ENCODE measurements around the gene PPM1D.

DNA sequence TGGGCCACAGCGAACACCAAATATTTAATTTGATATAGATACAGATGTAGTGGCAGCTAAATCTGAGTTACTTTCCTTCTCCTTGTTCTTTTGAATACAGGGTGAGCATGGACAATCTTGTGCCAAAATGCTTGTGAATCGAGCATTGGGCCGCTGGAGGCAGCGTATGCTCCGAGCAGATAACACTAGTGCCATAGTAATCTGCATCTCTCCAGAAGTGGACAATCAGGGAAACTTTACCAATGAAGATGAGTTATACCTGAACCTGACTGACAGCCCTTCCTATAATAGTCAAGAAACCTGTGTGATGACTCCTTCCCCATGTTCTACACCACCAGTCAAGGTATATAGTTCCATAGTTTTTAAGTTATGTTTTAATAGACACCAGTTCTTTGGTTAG lies 56.5 kb downstream of the PPM1D start:
- TF ChIP-seq, protein P1, sequence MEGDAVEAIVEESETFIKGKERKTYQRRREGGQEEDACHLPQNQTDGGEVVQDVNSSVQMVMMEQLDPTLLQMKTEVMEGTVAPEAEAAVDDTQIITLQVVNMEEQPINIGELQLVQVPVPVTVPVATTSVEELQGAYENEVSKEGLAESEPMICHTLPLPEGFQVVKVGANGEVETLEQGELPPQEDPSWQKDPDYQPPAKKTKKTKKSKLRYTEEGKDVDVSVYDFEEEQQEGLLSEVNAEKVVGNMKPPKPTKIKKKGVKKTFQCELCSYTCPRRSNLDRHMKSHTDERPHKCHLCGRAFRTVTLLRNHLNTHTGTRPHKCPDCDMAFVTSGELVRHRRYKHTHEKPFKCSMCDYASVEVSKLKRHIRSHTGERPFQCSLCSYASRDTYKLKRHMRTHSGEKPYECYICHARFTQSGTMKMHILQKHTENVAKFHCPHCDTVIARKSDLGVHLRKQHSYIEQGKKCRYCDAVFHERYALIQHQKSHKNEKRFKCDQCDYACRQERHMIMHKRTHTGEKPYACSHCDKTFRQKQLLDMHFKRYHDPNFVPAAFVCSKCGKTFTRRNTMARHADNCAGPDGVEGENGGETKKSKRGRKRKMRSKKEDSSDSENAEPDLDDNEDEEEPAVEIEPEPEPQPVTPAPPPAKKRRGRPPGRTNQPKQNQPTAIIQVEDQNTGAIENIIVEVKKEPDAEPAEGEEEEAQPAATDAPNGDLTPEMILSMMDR (IDR thresholded peaks at IDR 0.05): no peak
- no peak for TF ChIP-seq RAD21 (IDR thresholded peaks at IDR 0.05; ENCODE audit: low read length)
- TF ChIP-seq POLR2AphosphoS5 (IDR thresholded peaks at IDR 0.05; ENCODE audit: low read depth, low read length): no peak
- TF ChIP-seq, protein P2, sequence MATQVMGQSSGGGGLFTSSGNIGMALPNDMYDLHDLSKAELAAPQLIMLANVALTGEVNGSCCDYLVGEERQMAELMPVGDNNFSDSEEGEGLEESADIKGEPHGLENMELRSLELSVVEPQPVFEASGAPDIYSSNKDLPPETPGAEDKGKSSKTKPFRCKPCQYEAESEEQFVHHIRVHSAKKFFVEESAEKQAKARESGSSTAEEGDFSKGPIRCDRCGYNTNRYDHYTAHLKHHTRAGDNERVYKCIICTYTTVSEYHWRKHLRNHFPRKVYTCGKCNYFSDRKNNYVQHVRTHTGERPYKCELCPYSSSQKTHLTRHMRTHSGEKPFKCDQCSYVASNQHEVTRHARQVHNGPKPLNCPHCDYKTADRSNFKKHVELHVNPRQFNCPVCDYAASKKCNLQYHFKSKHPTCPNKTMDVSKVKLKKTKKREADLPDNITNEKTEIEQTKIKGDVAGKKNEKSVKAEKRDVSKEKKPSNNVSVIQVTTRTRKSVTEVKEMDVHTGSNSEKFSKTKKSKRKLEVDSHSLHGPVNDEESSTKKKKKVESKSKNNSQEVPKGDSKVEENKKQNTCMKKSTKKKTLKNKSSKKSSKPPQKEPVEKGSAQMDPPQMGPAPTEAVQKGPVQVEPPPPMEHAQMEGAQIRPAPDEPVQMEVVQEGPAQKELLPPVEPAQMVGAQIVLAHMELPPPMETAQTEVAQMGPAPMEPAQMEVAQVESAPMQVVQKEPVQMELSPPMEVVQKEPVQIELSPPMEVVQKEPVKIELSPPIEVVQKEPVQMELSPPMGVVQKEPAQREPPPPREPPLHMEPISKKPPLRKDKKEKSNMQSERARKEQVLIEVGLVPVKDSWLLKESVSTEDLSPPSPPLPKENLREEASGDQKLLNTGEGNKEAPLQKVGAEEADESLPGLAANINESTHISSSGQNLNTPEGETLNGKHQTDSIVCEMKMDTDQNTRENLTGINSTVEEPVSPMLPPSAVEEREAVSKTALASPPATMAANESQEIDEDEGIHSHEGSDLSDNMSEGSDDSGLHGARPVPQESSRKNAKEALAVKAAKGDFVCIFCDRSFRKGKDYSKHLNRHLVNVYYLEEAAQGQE (IDR thresholded peaks at IDR 0.05; ENCODE audit: low read depth, low read length): no peak

Measured in SK-N-SH (cell line).